Measurements from ENCODE around the gene MBNL2.

MBNL2 gene

DNA sequence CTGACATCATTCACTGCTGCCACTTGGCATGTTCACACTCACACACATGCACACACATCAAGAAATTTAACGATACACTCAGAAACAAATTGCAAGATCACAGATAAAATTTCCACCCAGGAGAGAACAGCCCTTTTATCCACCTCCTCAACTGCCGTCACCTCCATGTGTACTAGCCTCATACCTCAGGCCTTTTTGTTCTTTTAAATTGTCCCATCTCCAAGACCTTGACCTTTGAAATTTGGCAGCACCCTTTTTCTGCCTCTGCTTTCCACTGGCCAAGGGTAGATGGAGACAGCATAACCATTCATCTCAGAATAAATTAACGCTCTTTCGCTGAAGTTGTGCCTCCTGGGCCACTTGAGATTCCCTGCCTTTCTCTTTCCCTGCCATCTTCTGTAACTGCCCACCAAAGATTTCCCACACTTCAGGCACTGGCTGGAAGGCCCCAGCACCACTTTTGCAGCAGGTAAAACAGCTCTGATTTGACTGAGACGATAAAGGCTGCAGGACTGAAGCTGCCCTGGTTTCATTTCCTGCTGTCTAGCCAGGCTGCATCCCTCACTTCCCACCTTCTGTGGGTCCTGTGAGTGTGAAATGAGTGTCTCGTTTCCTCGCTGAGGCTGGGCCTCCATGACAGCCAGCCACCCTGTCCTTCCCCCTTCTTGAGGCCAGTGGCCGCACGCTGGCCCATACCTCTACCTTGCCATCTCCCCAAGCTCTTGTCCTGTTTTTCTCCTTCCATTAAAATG lies 39.3 kb downstream of the MBNL2 start:
- DNase-seq, result peak in 1 of 42 donors; percentile 19
- intact Hi-C loops (cut with DNase I), result no loop called here

DNA sequence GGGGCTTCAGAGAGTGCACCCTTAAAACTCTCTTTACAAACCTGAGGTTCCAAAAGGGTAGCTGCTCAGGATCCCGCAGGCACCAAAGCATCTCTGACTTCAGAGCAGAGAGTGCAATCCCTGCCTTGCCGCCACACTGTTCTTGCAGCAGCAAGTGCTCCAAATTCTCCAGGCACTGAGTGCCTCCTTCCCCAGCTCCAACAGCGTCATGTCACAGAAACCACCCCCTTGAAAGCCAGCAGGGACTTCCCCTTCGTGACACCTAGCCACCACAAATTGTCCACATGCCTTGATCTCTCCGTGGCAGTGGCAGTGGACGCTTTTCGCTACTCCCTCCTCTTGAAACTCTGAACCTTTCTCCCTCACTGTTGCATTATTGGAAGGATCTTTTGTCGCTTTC lies 39.9 kb downstream of the MBNL2 start:
- peak in 6 of 42 donors; percentile 29 to 60 (median 34) for DNase-seq
- intact Hi-C loops (cut with DNase I), result no loop called here

DNA sequence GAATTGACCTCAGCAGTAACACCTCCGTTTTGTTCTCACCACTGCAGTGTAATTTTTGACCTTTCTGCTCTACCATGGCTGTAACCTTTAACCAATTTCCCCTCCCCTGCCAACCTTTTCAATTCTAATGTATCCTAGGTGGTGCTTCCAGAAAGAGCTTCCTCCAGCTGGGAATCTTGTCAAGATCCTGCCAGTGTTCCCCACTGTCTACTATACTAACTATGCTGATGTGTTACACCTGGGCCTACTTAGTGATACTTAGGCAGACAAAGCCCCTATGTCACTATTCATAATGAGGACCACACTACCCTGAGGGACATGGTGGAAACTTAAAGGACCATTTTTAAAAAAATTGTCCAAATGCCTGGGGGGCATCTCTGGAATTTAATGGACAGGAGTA lies 41.0 kb downstream of the MBNL2 start:
- intact Hi-C loops (cut with DNase I), result no loop called here

DNA sequence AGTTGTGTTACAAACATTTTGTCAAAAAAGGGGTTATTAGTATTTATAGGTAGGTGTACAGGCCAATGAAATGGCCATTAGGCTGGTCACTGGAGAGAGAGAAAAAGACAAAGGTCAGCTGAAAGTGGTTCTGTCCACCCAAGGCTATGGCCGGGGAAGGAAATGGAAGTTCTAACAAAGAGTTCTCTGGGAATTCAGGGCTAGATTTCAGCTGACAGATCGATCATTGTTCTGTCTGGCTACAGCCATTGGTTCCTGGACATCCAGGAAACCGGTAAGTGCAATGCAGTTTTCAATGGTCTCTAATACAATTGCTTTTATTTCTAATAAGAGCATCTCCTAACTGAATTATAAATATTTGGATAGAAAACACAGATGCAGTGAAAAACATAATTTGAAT lies 42.5 kb downstream of the MBNL2 start:
- intact Hi-C loops (cut with DNase I), result no loop called here
- DNase-seq, result no peak

More for the DNA sequence above, 41.0 kb downstream of the MBNL2 start:
- no peak for DNase-seq

DNA sequence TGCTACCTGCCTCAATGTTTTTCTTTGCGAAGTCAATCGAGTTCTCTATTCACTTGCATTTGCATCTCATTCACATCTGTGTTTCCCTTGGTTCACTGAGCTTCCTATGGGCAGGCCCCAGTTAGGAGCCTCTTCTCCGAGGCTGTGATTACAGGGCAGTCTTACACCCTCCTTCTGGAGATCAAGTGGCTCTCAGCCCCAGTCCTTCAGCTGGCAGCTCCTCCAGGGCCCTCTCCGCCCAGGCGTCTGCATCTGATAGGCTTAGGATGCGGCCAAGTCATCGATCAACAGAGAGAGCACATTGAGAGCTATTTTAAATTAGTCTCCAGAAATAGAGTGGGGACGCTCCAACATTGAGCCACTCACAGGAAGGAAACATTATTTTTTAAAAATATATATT lies 44.2 kb downstream of the MBNL2 start:
- DNase-seq, result peak in 1 of 42 donors; percentile 34
- intact Hi-C loops (cut with DNase I), result no loop called here

DNA sequence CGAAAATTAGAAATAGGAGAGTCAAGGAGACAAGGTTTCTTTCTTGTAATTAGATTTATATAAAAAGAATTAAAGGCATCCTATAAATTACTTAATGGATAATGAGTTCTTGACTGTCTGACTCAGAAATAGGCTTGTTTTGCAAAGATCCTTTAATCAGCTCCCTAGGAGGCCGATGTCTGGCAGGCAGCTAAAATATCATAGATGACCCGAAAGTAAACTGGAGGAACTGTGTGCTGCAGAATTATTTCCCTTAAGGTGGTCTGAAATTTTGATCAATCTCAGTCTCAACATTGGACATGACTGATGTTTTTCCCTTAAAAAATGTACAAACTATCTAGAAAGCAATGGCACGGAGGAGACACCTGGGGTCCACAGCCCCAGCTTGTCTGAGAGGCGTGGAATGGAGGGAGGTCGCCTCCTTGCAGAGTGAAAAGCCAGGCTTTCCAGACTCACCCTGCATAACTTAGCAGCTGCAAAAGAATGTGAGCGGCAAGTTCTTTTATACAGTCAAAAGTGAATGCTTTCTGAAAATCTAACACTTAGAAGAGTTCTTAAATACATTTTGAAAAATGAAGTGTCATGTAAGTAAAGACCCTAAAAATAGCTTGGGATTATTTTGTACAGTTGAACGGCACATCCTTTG lies 44.8 kb downstream of the MBNL2 start:
- intact Hi-C loops (cut with DNase I), result no loop called here
- no peak for DNase-seq

DNA sequence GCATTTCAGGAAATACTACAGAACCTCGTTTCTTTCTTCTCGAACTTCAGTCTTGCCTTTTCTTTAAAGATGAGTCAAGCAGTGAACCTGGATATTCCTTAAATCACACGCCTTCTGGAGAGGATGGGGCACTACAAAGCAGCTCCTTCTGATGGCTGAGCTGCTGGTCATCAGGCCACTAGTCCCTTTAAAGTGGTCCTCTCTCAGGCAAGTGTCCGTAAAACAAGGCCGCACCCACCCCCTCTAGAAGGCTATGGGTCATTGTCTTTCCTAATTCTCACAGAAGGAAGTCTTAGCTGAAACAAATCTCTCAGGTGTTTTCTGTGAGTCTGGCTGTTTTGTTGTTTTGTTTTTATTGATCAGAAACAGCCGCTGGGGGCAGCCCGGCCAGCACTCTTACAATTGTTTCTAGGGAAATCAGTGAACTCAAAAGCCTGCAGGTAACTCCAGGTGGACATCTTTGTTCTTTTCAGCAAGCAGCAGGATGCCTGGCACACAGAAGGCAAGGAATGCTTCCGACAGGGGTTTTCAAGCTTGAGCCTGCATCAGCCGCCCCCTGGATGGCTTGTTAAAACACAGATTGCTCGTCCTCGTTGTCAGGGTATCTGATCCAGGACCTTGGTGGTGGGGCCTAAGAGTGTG lies 45.4 kb downstream of the MBNL2 start:
- intact Hi-C loops (cut with DNase I), result no loop called here
- no peak for DNase-seq

DNA sequence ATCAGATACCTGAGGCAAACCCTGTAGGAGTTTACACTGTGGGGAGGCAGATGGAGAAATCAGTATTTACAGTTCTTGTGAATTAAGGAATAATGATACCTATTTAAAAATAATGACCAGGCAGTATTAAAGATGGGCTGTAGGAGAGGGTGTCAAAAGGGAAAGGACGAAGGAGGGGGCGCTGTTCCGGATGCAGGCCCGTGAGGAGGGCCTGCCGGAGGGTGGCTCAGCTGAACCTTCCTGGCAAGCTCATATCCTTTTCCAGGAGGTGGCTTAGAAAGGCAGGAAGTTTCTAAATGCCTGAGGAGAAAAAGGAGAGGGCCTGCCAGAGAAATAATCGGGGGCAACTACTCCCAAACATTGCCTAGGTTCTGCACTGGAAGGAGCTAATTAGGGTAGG lies 46.6 kb downstream of the MBNL2 start:
- intact Hi-C loops (cut with DNase I), result no loop called here
- no peak for DNase-seq

DNA sequence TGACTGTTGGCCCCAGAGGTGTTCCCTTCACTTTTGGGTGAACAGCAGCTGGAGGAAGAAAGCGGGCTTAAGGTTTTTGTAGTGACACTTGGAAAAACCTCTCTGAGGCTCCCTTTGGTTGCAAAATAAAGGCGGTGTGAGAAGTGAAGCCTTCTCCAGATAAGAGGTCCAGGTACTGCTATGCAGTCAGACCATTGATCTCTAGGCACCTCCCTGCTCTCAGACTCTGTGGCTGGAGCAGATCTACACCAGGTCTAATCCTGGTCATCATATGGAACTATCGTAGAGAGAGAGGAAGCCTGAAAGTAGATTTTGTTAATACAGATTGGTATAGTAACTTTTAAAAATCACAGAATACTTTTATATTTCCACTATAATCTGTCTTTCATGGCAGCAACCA lies 47.5 kb downstream of the MBNL2 start:
- no peak for DNase-seq
- intact Hi-C loops (cut with DNase I), result no loop called here

DNA sequence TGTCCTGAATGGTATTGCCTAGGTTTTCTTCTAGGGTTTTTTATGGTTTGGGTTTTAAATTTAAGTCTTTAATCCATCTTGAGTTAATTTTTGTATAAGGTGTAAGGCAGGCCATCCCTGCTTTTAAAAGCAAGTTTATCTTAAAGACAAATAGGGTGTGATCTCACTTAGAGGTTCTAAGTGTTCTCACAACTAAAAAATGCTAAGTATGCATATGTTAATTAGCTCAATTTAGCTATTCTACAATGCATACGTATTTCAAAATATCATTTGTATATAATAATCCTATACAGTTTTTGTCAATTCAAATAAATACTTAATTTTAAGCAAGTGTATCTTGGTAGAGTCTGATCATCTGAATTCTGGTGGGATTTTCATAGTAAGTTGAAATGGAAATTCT lies 50.4 kb downstream of the MBNL2 start:
- DNase-seq, result no peak
- intact Hi-C loops (cut with DNase I), result no loop called here

DNA sequence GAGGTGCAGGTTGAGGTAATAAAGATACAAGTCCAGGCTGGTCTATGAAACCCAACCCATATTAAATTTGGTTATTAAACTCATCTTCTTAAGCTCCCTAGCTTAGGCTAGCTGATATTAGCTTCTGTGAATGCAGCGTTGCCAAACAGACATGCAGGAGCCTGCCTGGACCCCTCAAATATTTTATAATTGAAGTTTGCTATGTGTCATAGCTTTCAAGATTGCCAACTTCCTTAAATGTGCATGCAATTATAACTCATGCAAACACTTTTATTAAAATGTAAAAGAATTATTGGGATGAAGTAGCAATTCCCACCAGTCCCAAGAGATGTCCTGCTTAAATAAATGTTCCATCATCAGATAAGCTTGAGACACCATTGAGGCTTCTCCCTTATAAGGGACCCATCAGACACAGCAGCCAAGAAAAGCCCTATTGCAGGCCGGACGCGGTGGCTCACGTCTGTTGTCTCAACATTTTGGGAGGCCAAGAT lies 51.3 kb downstream of the MBNL2 start:
- intact Hi-C loops (cut with DNase I), result no loop called here
- no peak for DNase-seq

DNA sequence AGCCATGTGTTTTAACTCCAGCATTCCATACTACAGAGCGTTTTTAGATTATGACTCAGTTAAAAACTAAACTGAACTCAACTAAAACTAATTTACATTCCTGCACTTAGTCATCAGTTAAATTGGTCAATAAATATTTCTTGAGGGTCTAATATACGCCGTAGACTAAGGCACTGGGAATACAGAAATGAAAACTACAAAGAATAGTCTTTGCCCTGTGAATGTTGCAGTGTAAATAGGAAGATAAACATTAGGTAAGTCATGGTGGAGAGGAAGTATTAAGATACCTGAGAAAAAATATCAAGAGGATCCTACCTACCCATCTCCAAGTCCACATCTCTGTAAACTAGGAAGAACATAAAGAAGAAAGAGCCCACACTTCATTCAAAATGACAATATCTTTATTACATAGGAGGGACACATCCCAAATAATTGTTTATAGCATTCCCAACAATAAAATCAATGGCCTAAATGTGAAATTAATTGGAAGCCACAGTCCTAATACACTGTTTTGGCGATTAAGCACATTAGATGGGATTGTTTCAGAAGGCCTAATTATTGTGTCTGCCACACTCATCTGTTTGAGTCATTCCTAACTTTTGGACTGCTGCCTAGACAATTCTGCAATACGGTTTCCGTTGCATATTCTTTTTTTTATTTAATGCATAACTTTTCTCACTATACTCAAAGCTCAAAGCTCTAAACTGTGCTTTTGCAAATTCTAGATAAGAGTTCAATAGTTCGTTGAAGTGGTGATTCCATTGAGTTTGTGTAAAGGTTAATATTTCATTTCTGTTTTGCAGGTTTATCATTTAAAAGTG lies 52.9 kb downstream of the MBNL2 start:
- intact Hi-C loops (cut with DNase I), result no loop called here
- no peak for DNase-seq

DNA sequence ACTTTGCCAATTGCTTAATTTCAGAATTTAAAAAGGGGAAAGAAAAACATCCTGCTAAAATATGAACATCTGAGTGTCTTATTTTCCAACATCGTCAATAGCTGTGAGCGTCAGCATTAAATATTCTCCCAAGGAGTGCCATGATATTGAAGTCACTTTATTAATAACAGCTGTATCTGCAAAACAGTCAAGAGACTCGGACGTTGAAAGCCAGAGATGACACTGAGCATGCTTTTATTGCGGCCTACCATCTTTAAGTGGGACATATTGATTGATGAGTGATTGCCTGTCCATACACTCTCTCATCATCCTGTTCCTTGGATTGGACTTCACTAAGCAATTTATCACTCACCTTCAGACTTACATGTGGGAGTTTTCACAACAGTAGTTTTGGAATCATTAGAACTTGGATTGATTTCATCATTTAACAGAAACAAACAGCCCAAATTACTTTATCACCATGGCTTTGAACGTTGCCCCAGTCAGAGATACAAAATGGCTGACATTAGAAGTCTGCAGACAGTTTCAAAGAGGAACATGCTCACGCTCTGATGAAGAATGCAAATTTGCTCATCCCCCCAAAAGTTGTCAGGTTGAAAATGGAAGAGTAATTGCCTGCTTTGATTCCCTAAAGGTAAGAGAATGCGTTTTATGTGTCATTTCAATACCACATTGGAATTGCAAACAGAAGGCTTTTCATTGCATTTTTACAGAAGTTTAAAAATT lies 53.8 kb downstream of the MBNL2 start:
- no peak for DNase-seq
- intact Hi-C loops (cut with DNase I), result no loop called here

DNA sequence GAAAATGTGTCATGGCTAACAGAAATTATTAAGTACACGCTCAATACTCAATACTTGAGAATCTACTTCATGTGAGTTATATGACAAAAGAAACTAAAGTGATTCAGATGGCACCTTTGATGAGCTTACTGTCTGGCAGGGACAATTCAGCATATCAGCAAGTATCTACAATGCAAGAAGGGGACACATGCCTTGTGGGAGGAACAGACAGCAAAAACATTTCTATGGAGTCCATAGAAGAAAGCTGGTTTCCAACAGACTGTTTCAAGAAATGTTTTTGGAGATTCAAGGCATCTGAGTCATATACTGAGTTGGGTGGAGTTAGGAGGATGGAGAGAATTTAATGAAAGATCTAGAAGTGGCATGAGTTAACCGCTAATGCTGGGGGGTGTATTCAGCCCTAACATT lies 54.7 kb downstream of the MBNL2 start:
- DNase-seq, result no peak
- intact Hi-C loops (cut with DNase I), result no loop called here

DNA sequence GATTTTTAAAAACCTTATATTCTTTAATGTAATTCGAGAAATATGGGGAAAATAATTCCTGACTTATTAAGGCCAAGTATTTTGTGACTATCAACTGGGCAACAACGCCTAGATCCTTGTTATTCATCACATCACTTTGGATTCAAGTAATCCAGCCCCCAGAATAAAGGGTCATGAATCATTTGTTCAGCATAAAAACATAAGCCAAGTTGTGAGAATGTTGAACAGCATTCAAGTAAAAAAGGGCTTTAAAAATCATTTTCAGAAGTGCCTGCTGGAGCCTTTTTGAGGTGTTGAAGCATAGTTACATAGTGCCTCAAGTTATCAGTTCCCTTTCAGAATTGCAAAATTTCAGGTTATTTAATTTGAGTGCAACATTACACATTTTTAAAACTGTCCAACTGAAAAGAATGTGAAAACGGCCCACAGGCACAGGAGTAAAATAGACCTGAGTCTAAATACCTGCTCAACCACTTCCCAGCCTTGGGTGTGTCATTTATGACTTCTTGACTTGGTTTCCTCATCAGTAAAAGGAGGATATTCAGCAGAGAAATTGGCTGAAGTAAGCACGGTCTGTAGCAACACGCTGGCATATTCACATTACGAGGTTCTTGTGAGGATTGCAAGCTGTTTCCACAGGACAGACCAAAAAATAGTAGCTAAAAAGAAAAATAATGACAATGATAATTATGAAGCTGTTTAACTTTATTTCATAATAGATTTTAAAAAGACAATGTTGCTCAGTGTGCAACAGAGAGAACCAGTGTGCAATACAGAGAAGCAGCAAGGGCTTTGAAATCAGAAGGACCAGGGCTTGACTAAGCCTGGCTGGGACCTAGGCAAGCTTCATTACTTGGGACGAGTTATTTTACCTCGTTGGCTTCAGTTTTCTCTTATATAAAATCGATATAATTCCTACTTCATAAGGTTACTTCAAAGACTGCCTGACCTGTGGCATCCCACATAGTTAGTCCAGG lies 56.6 kb downstream of the MBNL2 start:
- intact Hi-C loops (cut with DNase I), result no loop called here
- DNase-seq, result no peak

DNA sequence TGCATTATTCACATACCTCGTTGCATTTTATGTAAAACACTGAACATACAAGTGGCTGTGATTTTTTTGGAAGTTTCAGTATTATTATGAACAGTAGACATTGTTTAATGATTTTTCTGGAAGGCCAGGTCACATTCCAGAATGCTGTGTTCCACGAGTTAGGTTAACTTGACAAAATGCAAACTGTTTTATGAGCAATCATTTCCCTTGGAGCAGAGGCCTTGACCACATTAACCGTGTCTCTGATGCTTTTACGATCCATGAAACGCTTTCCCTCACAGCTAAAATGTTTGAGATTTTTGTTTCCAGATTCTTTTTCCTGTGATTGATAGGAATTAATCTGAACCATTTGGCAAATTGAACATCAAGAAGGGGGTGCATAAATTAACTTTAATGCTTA lies 57.8 kb downstream of the MBNL2 start:
- DNase-seq, result no peak
- intact Hi-C loops (cut with DNase I), result no loop called here

DNA sequence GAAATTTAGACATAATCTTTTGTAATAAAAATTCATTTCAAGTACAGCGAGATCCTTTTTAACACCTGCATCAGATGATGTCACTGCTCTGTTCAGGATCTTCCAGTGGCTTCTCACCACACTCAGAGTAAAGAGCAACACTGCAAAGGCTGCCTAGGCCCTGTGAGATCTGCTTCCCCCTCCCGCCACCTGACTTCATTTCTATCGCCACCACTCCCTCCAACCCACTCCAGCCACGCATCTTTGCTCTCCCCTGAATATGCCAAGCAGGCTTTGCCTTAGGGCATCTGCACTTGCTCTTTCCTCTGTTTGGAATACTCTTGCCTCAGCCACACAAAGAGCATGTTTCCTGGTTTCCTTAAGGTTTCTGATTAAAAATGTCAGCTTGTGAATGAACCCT lies 58.3 kb downstream of the MBNL2 start:
- intact Hi-C loops (cut with DNase I), result no loop called here
- peak in 22 of 42 donors; percentile 27 to 81 (median 42) for DNase-seq

DNA sequence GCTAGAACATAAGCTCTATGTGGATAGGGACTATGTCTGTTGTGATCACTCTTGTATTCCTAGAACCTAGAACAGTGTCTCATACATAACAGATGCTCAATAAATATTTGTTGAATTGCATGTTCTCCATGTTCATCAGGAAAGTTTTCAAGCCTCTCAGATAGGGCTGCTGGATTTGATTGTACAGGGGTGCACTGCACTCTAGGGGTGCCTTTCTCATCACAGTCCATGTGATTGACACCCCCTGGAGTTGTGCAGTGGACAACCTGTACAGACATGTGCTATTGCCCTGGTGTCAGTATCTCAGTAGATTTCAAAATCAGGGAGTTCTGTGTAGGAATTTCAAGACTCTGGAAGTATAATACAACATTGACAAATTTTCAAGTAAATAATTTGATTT lies 58.9 kb downstream of the MBNL2 start:
- no peak for DNase-seq
- intact Hi-C loops (cut with DNase I), result no loop called here

Data from head of caudate nucleus (tissue), 42 donors.